ENCODE measurements around the gene ZNF568.

The ZNF568 gene

DNA sequence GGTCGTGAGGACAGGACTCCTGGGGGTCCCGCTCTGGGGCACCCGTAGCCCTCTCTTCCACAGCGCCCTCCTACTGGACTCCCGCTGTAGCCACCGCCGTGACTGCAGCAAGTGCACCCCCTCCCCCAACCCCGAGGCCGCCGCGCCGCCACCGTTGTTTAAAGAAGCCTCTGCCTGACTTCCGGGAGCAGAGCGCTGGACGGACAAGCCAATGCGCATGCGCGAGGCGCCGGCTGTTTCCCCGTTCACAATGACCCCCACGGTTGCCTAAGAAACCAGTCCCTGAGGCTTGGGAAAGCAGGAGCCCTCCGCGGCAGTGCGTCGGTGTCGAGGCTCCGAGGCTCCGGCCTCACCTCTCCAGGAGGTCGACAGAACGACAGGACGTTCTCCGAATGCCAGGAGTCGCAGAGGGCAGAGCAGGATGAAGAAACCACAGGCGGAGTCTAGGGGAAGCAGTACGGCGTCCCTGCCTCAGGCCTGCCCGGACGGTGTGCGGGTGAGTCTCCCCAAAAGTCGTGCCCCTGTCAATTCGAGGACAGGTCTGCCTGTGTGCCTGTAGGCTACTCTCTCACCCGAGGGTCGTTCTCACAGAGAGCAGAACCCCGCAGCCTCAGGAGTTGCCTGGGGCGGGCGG is 91.6 kb downstream of the ZNF568 start:
- DNase-seq, result peak; percentile 56

DNA sequence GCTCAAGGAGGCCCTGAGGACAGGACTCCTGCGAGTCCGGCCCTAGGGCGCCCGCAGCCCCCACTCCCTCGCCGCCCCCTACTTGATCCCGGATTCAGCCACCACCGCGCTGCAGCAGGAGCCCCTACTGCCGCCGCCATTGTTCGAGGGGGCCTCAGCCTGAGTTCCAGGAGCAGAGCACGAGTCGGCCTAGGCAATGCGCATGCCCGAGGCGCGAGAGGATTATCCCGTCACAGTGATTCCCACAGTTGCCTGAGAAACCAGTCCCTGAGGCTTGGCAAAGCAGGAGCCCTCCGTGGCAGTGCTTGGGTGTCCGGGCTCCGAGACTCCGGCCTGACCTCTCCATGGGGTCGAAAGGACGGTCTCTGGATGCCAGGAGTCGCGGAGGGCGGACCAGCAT is 93.7 kb downstream of the ZNF568 start:
- no peak for DNase-seq

DNA sequence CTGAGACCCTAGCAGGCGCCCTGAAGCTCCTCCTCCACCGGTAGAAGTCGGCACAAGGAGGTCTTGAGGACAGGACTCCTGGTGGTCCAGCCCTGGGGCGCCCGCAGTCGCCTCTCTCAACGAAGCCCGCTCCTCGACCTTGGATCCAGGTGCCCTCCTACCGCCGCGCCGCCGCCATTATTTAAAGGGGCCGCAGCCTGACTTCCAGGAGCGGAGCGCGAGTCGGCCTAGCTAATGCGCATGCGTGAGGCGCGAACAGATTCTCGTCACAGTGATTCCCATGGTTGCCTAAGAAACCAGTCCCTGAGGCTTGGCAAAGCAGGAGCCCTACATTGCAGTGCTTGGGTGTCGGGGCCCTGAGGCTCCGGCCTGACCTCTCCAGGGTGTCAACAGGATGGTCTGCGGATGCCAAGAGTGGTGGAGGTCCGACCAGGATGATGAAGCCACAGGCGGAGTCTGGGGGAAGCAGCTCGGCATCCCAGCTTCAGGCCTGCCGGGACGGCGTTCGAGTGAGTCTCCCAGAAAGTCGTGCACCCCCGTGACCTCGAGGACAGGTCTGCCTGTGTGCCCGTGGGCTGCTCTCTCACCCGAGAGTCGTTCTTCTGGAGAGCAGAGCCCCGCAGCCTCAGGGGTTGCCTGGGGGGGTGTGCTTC is 96.1 kb downstream of the ZNF568 start:
- no peak for DNase-seq

DNA sequence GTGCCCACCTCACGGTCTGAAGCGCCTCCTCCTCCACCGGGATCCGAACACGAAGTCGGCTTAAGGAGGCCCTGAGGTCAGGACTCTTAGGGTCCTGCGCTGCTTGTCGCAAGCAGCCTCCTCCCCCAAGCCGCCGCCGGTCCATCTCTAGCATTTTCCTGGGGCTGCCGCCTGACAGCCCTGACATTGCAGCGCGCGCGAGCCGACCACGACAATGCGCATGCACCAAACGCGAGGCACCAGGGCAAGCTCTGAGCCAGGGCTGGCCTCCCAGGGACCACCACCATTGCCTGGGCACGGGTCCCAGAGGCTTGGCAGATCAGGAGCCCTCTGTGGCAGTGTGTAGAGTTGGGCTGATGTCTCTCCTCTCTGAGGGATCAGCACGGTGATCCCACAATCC is 98.3 kb downstream of the ZNF568 start:
- DNase-seq, result no peak

DNA sequence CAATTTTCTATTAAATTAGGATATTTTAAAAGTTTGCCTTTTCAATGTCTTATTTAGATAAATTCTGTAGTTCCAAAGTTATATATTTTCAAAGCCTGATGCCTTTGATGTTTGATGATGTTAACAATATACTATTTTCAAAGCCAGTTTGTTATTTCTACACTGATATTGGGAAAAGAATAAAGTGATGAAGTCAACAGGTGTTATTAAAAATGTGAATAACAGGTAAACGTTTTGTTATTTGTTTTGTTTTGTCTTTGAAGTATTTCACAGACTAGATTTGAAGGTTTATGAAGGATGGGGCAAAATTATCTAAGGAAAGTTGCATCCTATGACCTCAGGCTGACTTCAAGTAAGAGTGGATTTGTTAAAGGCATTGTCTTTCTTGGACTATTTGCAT is 129.0 kb downstream of the ZNF568 start:
- DNase-seq, result no peak
